SK-N-MC (cell line): Measurements from ENCODE around the gene AP3B2.
"Not testable (repeated sequence)": the region's sequence is repeated elsewhere in the genome, so short reads cannot be mapped to it uniquely, and the experiment has no call there.

ENCODE experiments used
- DNase-seq: peaks from one replicate; pipeline ENCODE4 v3.0.0-alpha.2; 2011; ENCODE audit warnings: low read depth, low spot score
- H3K27ac ChIP-seq: fragments of 200-600 bp; sonication (generic); 2 replicates; pipeline ENCODE4 v1.5.1; 2016; ENCODE audit warnings: mixed run types
- H3K36me3 ChIP-seq: fragments of 200-600 bp; sonication (generic); 2 replicates; pipeline ENCODE4 v1.6.1; 2017; ENCODE audit warnings: antibody characterized with exemption, low read length, mixed read lengths; ENCODE audit not compliant: insufficient read depth
- H3K4me3 ChIP-seq: fragments of 200-600 bp; sonication (generic); 2 replicates; pipeline ENCODE4 v1.5.1; 2016
- H3K9ac ChIP-seq: fragments of 200-600 bp; sonication (generic); 2 replicates; pipeline ENCODE4 v1.8.0; 2017; ENCODE audit warnings: mixed run types, mixed read lengths; ENCODE audit not compliant: insufficient read length
- H3K9me3 ChIP-seq: fragments of 200-600 bp; sonication (generic); 2 replicates; pipeline ENCODE4 v1.6.1; 2017; ENCODE audit warnings: low read depth, mild to moderate bottlenecking, antibody characterized with exemption, low read length, moderate library complexity, mixed read lengths
- EZH2 ChIP-seq: fragments of 200-600 bp; sonication (generic); IDR thresholded peaks from one replicate; pipeline ENCODE4 v1.6.1; 2017; ENCODE audit warnings: antibody characterized with exemption
- FOXP2 ChIP-seq: optimal IDR thresholded peaks from 2 replicates; pipeline ENCODE3; 2011; ENCODE audit warnings: mild to moderate bottlenecking, moderate library complexity; ENCODE audit not compliant: insufficient read depth; ENCODE audit errors: extremely low read length, control extremely low read depth
- POLR2AphosphoS5 ChIP-seq: IDR thresholded peaks from 2 replicates; pipeline ENCODE4 v1.6.1; 2012; ENCODE audit warnings: mild to moderate bottlenecking, low read depth, low read length, borderline replicate concordance

Gene AP3B2

GRCh38 chr15:82710208-82710555 lies 507 bp upstream of the AP3B2 start:
- Histone ChIP-seq H3K9ac (no peak overlapping the region), H3K4me3 (peak overlapping the region; percentile 92), H3K27ac (no peak overlapping the region)

GRCh38 chr15:82709081-82709420 lies 624 bp downstream of the AP3B2 start:
- Histone ChIP-seq H3K4me3 (peak overlapping the region; percentile 92), H3K27ac (no peak overlapping the region), H3K9ac (no peak overlapping the region), H3K9me3 (no peaks in the 10 kb centered on the region), H3K36me3 (no peaks in the 10 kb centered on the region)
- TF ChIP-seq POLR2AphosphoS5, result no peak
- no peak for TF ChIP-seq FOXP2
- TF ChIP-seq EZH2, result no peak
- DNase-seq, result no peak

More at GRCh38 chr15:82710208-82710555, 507 bp upstream of the AP3B2 start:
- Histone ChIP-seq H3K9me3 (no peaks in the 10 kb centered on the region), H3K36me3 (no peaks in the 10 kb centered on the region)
- DNase-seq, result no peak
- TF ChIP-seq FOXP2 (no peak), EZH2 (no peak), POLR2AphosphoS5 (no peak)

GRCh38 chr15:82705856-82706255 lies 3.8 kb downstream of the AP3B2 start:
- not testable (repeated sequence) for DNase-seq, H3K36me3 ChIP-seq, H3K9me3 ChIP-seq, H3K4me3 ChIP-seq, H3K9ac ChIP-seq, H3K27ac ChIP-seq

GRCh38 chr15:82699726-82700125 lies 9.9 kb downstream of the AP3B2 start:
- Histone ChIP-seq H3K4me3 (no peak overlapping the region), H3K9ac (no peak overlapping the region), H3K27ac (no peak overlapping the region), H3K36me3 (no peaks in the 10 kb centered on the region), H3K9me3 (no peaks in the 10 kb centered on the region)
- no peak for DNase-seq
- TF ChIP-seq EZH2, result no peak
- TF ChIP-seq POLR2AphosphoS5, result no peak
- no peak for TF ChIP-seq FOXP2

GRCh38 chr15:82698711-82699345 lies 10.8 kb downstream of the AP3B2 start:
- Histone ChIP-seq H3K9me3 (no peaks in the 10 kb centered on the region), H3K9ac (no peak overlapping the region), H3K4me3 (no peak overlapping the region), H3K27ac (no peak overlapping the region), H3K36me3 (no peaks in the 10 kb centered on the region)
- TF ChIP-seq FOXP2 (no peak), EZH2 (no peak), POLR2AphosphoS5 (no peak)
- no peak for DNase-seq

GRCh38 chr15:82697735-82698407 lies 11.8 kb downstream of the AP3B2 start:
- H3K27ac ChIP-seq, result no peak overlapping the region
- H3K9ac ChIP-seq, result no peak overlapping the region
- no peak for DNase-seq
- H3K4me3 ChIP-seq, result no peak overlapping the region
- H3K36me3 ChIP-seq, result no peaks in the 10 kb centered on the region
- H3K9me3 ChIP-seq, result no peaks in the 10 kb centered on the region
- no peak for TF ChIP-seq EZH2
- no peak for TF ChIP-seq FOXP2
- no peak for TF ChIP-seq POLR2AphosphoS5

- DNase-seq, result no peak
- H3K27ac ChIP-seq, result no peak overlapping the region
- TF ChIP-seq EZH2 (no peak), POLR2AphosphoS5 (no peak), FOXP2 (no peak)
- H3K9ac ChIP-seq, result no peak overlapping the region
- no peaks in the 10 kb centered on the region for H3K9me3 ChIP-seq
- H3K4me3 ChIP-seq, result no peak overlapping the region
- no peaks in the 10 kb centered on the region for H3K36me3 ChIP-seq
Measured at GRCh38 chr15:82692171-82692570, 17.5 kb downstream of the AP3B2 start.

GRCh38 chr15:82689147-82689546 lies 20.5 kb downstream of the AP3B2 start:
- no peak overlapping the region for H3K9ac ChIP-seq
- H3K9me3 ChIP-seq, result no peaks in the 10 kb centered on the region
- no peaks in the 10 kb centered on the region for H3K36me3 ChIP-seq
- no peak overlapping the region for H3K27ac ChIP-seq
- no peak overlapping the region for H3K4me3 ChIP-seq
- DNase-seq, result no peak
- TF ChIP-seq FOXP2, result no peak
- no peak for TF ChIP-seq POLR2AphosphoS5
- no peak for TF ChIP-seq EZH2

GRCh38 chr15:82688691-82689090 lies 21.0 kb downstream of the AP3B2 start:
- Histone ChIP-seq H3K27ac (no peak overlapping the region), H3K36me3 (no peaks in the 10 kb centered on the region), H3K9ac (no peak overlapping the region), H3K9me3 (no peaks in the 10 kb centered on the region), H3K4me3 (no peak overlapping the region)
- TF ChIP-seq FOXP2 (no peak), EZH2 (no peak)
- DNase-seq, result no peak
